CD8-positive, alpha-beta memory T cell (primary cell): ENCODE data around the gene TGM2. TPM values are rescaled to one million over a fixed set of nuclear protein-coding genes. Genes with fewer than 3 reads are reported as not detected.
A peak's percentile ranks its signal among the peaks of the same experiment; 100 is the strongest.

Source experiments
- CTCF ChIA-PET: fragments of 350-600 bp; sonication (Branson Sonifier 250); formaldehyde crosslinking; loops from one replicate; lab custom pipeline; 2021; ENCODE audit warnings: antibody characterized with exemption; lab: Charles Lee
- POLR2A ChIA-PET: fragments of 350-600 bp; sonication (Branson Sonifier 250); formaldehyde crosslinking; loops from one replicate; lab custom pipeline; 2021; ENCODE audit warnings: antibody characterized with exemption; lab: Charles Lee
- DNase-seq, 5 donors: peaks; one replicate each; pipeline versions ENCODE4 v3.0.0 to v3.0.0-alpha.2; 2020 to 2022; ENCODE audit warnings: mixed read lengths in 1 of 5
- H3K27ac ChIP-seq: one replicate; pipeline ENCODE4 v1.7.0; 2013; ENCODE audit warnings: low read depth, mild to moderate bottlenecking, low read length, moderate library complexity
- H3K27me3 ChIP-seq: 2 replicates; pipeline ENCODE4 v1.7.0; 2013; ENCODE audit warnings: low read length, mild to moderate bottlenecking; ENCODE audit not compliant: insufficient read depth, poor library complexity, severe bottlenecking
- H3K36me3 ChIP-seq: 2 replicates; pipeline ENCODE4 v1.7.0; 2013; ENCODE audit warnings: mild to moderate bottlenecking, low read length, moderate library complexity; ENCODE audit not compliant: insufficient read depth
- H3K4me1 ChIP-seq: 2 replicates; pipeline ENCODE4 v1.7.0; 2013; ENCODE audit warnings: mild to moderate bottlenecking, low read length, moderate library complexity; ENCODE audit not compliant: insufficient read depth
- H3K4me3 ChIP-seq: 2 replicates; pipeline ENCODE4 v1.7.0; 2013; ENCODE audit warnings: mild to moderate bottlenecking, low read length
- H3K9me3 ChIP-seq: 2 replicates; pipeline ENCODE4 v1.7.0; 2013; ENCODE audit warnings: mild to moderate bottlenecking, low read length
- H3K27ac Mint-ChIP-seq, 8 donors: one replicate each; pipeline ENCODE4 v1.8.0; 2020 to 2021; ENCODE audit warnings: mixed read lengths in 8 of 8, mild to moderate bottlenecking in 6 of 8, inconsistent platforms in 3 of 8, moderate library complexity in 3 of 8
- H3K27me3 Mint-ChIP-seq, 2 donors: one replicate each; pipeline ENCODE4 v1.8.0; 2020 to 2021; ENCODE audit warnings: mixed read lengths in 2 of 2, mild to moderate bottlenecking in 1 of 2, moderate library complexity in 1 of 2
- H3K36me3 Mint-ChIP-seq, 3 donors: one replicate each; pipeline ENCODE4 v1.8.0; 2020 to 2021; ENCODE audit warnings: mixed read lengths in 3 of 3, inconsistent platforms in 1 of 3, mild to moderate bottlenecking in 1 of 3
- H3K4me1 Mint-ChIP-seq, 3 donors: one replicate each; pipeline ENCODE4 v1.8.0; 2020 to 2021; ENCODE audit warnings: mixed read lengths in 3 of 3, inconsistent platforms in 1 of 3, mild to moderate bottlenecking in 1 of 3
- H3K4me3 Mint-ChIP-seq, 7 donors: one replicate each; pipeline ENCODE4 v1.8.0; 2020 to 2021; ENCODE audit warnings: mixed read lengths in 7 of 7, mild to moderate bottlenecking in 6 of 7, moderate library complexity in 4 of 7, inconsistent platforms in 2 of 7
- H3K9me3 Mint-ChIP-seq, 5 donors: one replicate each; pipeline ENCODE4 v1.8.0; 2020 to 2022; ENCODE audit warnings: mixed read lengths in 5 of 5, mild to moderate bottlenecking in 3 of 5, moderate library complexity in 2 of 5, inconsistent platforms in 1 of 5
- polyA plus RNA-seq: library from polyadenylated mRNA; unstranded; fragments of 300-500 nt; fragmentation: Illumina TruSeq; gene quantifications from one replicate; pipeline ENCODE4 v1.2.3, GENCODE V29; 2021
- total RNA-seq, 2 experiments: library from RNA; stranded (reverse); gene quantifications; one replicate each; pipeline ENCODE4 v1.2.3, GENCODE V29; 2021

The TGM2 gene
- total and polyA plus RNA-seq, 3 experiments from 2014 or later, result not detected

- Mint-ChIP-seq H3K9me3 (no peaks in the 10 kb centered on the region), H3K4me3 (no peak overlapping the region), H3K27ac (peak overlapping the region in 1 of 8 donors; percentile 61), H3K36me3 (peaks cover 0 to 3% (median 0%) of the 10 kb centered on the region in 3 donors), H3K27me3 (peaks cover 12 to 25% of the 10 kb centered on the region in 2 donors), H3K4me1 (peaks cover 1 to 12% (median 6%) of the 10 kb centered on the region in 3 donors)
- no peak overlapping the region for H3K4me3 ChIP-seq
- CTCF ChIA-PET, result interaction anchor here (2.6 kb wide), 1 partner anchor 109 kb away, joined by 8 read pairs; no protein-coding TSS in a partner anchor
- no peak for DNase-seq
- H3K9me3 ChIP-seq, result no peaks in the 10 kb centered on the region
- no peaks in the 10 kb centered on the region for H3K27me3 ChIP-seq
- H3K36me3 ChIP-seq, result no peaks in the 10 kb centered on the region
- H3K4me1 ChIP-seq, result no peaks in the 10 kb centered on the region
- POLR2A ChIA-PET, result interaction anchor here (0.6 kb wide), 1 partner anchor 121 kb away, joined by 3 read pairs; no protein-coding TSS in a partner anchor
- H3K27ac ChIP-seq, result no peak overlapping the region
Measured at GRCh38 chr20:38166703-38167233, 1.7 kb upstream of the TGM2 start.

DNA sequence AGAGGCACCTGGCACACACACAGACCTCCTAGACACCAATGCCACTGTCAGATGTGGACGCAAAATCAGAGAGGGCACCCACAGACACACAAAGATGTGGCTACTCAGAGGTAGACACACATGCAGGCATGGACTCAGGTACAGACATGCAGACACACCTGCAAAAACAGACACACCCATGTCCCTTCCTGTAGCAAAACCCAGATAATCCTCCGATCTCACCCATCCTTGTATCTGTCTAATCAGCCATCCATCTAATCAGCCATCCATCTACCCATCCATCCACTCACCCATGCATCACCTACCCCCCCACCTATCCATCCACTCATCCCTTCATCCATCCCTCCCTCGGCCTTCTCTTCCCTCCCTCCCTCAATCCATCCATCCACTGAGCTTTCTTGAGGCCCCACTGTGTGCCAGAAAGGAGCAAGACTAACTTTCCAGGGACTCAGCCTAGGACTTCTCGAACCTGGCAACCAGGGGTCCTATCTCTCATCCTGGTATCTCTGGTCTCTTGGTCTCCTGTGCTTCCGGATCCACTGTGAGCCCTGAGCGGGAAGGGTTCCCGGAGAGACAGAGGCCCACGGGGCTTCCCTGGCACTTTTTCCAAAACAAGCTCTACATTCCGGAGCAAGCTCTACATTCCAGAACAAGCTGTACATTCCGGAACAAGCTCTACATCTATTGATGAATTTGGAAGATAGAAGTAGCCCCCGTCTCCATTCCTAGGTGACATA, 1.1 kb upstream of the TGM2 start:
- peaks cover 1 to 12% (median 6%) of the 10 kb centered on the region in 3 donors for H3K4me1 Mint-ChIP-seq
- no peaks in the 10 kb centered on the region for H3K9me3 ChIP-seq
- no peak overlapping the region for H3K4me3 ChIP-seq
- H3K9me3 Mint-ChIP-seq, result no peaks in the 10 kb centered on the region
- peaks cover 0 to 3% (median 0%) of the 10 kb centered on the region in 3 donors for H3K36me3 Mint-ChIP-seq
- no peak overlapping the region for H3K4me3 Mint-ChIP-seq
- H3K27ac Mint-ChIP-seq, result peak overlapping the region in 1 of 8 donors; percentile 33
- no peaks in the 10 kb centered on the region for H3K4me1 ChIP-seq
- H3K27me3 Mint-ChIP-seq, result peaks cover 12 to 25% of the 10 kb centered on the region in 2 donors
- no peak overlapping the region for H3K27ac ChIP-seq
- no peak for DNase-seq
- ChIA-PET POLR2A (interaction anchor here (0.6 kb wide), 1 partner anchor 121 kb away, joined by 3 read pairs; no protein-coding TSS in a partner anchor), CTCF (interaction anchor here (2.6 kb wide), 1 partner anchor 109 kb away, joined by 8 read pairs; no protein-coding TSS in a partner anchor)
- no peaks in the 10 kb centered on the region for H3K36me3 ChIP-seq
- no peaks in the 10 kb centered on the region for H3K27me3 ChIP-seq

- DNase-seq, result no peak
- no peaks in the 10 kb centered on the region for H3K27me3 ChIP-seq
- H3K36me3 ChIP-seq, result no peaks in the 10 kb centered on the region
- Mint-ChIP-seq H3K27me3 (peaks cover 9 to 25% of the 10 kb centered on the region in 2 donors), H3K36me3 (peaks cover 0 to 3% (median 0%) of the 10 kb centered on the region in 3 donors), H3K4me3 (no peak overlapping the region), H3K4me1 (peaks cover 1 to 12% (median 6%) of the 10 kb centered on the region in 3 donors), H3K27ac (no peak overlapping the region), H3K9me3 (no peaks in the 10 kb centered on the region)
- H3K27ac ChIP-seq, result no peak overlapping the region
- ChIA-PET CTCF (no interaction called here), POLR2A (no interaction called here)
- H3K4me3 ChIP-seq, result no peak overlapping the region
- H3K4me1 ChIP-seq, result no peaks in the 10 kb centered on the region
- no peaks in the 10 kb centered on the region for H3K9me3 ChIP-seq
Measured at GRCh38 chr20:38164624-38165088, 414 bp downstream of the TGM2 start.

DNA sequence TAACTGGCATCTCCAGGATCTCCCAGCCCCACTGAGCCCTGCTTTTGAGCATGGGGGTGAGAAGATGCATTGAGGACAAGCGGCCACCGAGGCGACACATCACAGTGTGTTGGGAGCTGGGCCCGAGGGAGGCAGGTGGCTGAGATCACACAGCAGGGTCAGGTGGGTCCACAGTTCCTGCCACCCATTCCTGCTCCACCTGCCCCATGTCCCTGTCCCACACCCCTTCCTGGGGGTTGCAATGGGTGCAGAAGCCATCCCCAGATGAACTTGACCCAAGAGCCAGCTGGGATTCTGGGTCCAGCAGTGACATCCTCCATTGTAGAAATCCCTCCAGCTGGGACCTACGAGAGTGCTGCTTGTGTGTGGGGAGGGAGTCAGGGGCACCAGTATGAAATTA, 1.0 kb downstream of the TGM2 start:
- no peaks in the 10 kb centered on the region for H3K36me3 ChIP-seq
- Mint-ChIP-seq H3K27ac (no peak overlapping the region), H3K36me3 (peaks cover 0 to 3% (median 0%) of the 10 kb centered on the region in 3 donors), H3K27me3 (peaks cover 9 to 25% of the 10 kb centered on the region in 2 donors), H3K4me3 (no peak overlapping the region), H3K9me3 (no peaks in the 10 kb centered on the region), H3K4me1 (peaks cover 1 to 11% (median 6%) of the 10 kb centered on the region in 3 donors)
- H3K27ac ChIP-seq, result no peak overlapping the region
- no peaks in the 10 kb centered on the region for H3K9me3 ChIP-seq
- no peak overlapping the region for H3K4me3 ChIP-seq
- no peaks in the 10 kb centered on the region for H3K27me3 ChIP-seq
- no peaks in the 10 kb centered on the region for H3K4me1 ChIP-seq
- ChIA-PET POLR2A (no interaction called here), CTCF (interaction anchor here (0.8 kb wide), 1 partner anchor 24 kb away, joined by 3 read pairs; no protein-coding TSS in a partner anchor)
- DNase-seq, result no peak

- Histone ChIP-seq H3K27ac (no peak overlapping the region), H3K9me3 (no peaks in the 10 kb centered on the region), H3K4me1 (no peaks in the 10 kb centered on the region), H3K36me3 (no peaks in the 10 kb centered on the region), H3K27me3 (no peaks in the 10 kb centered on the region), H3K4me3 (no peak overlapping the region)
- POLR2A ChIA-PET, result no interaction called here
- peaks cover 1 to 6% (median 5%) of the 10 kb centered on the region in 3 donors for H3K4me1 Mint-ChIP-seq
- CTCF ChIA-PET, result interaction anchor here (0.8 kb wide), 1 partner anchor 23 kb away, joined by 3 read pairs; no protein-coding TSS in a partner anchor
- peaks cover 9 to 25% of the 10 kb centered on the region in 2 donors for H3K27me3 Mint-ChIP-seq
- peaks cover 0 to 3% (median 0%) of the 10 kb centered on the region in 3 donors for H3K36me3 Mint-ChIP-seq
- H3K9me3 Mint-ChIP-seq, result no peaks in the 10 kb centered on the region
- no peak overlapping the region for H3K4me3 Mint-ChIP-seq
- H3K27ac Mint-ChIP-seq, result no peak overlapping the region
- DNase-seq, result no peak
Measured at GRCh38 chr20:38162878-38163875, 1.9 kb downstream of the TGM2 start.

- peaks cover 1 to 6% (median 5%) of the 10 kb centered on the region in 3 donors for H3K4me1 Mint-ChIP-seq
- H3K9me3 Mint-ChIP-seq, result no peaks in the 10 kb centered on the region
- H3K27me3 ChIP-seq, result no peaks in the 10 kb centered on the region
- H3K9me3 ChIP-seq, result no peaks in the 10 kb centered on the region
- peaks cover 9 to 25% of the 10 kb centered on the region in 2 donors for H3K27me3 Mint-ChIP-seq
- no peak overlapping the region for H3K27ac Mint-ChIP-seq
- CTCF ChIA-PET, result no interaction called here
- no peak overlapping the region for H3K27ac ChIP-seq
- peaks cover 0 to 3% (median 0%) of the 10 kb centered on the region in 3 donors for H3K36me3 Mint-ChIP-seq
- H3K4me1 ChIP-seq, result no peaks in the 10 kb centered on the region
- POLR2A ChIA-PET, result no interaction called here
- H3K4me3 ChIP-seq, result no peak overlapping the region
- no peak for DNase-seq
- H3K36me3 ChIP-seq, result no peaks in the 10 kb centered on the region
- no peak overlapping the region for H3K4me3 Mint-ChIP-seq
Measured at GRCh38 chr20:38162149-38162548, 2.9 kb downstream of the TGM2 start.

DNA sequence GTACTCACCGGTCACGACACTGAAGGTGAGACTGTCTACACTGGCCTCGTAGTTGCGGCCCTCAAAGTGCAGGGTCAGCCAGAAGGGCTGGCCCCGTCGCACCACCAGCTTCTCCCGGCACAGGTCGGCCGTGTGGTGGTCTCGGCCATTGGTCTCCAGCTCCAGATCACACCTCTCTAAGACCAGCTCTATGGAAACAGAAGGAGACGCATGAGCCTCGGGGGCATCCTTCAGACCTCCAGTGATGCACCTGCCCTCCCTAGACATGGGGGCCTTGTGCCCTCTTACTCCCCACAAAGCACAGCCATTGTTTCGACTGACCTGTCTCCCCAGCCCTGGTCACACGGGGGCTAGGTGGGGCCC, 3.7 kb downstream of the TGM2 start:
- Histone ChIP-seq H3K9me3 (no peaks in the 10 kb centered on the region), H3K4me1 (no peaks in the 10 kb centered on the region), H3K4me3 (no peak overlapping the region), H3K36me3 (no peaks in the 10 kb centered on the region), H3K27ac (no peak overlapping the region), H3K27me3 (no peaks in the 10 kb centered on the region)
- POLR2A ChIA-PET, result no interaction called here
- Mint-ChIP-seq H3K4me1 (peaks cover 1 to 6% (median 5%) of the 10 kb centered on the region in 3 donors), H3K36me3 (peaks cover 0 to 3% (median 0%) of the 10 kb centered on the region in 3 donors), H3K27ac (no peak overlapping the region), H3K4me3 (no peak overlapping the region), H3K27me3 (peaks cover 9 to 24% of the 10 kb centered on the region in 2 donors), H3K9me3 (no peaks in the 10 kb centered on the region)
- no peak for DNase-seq
- CTCF ChIA-PET, result interaction anchor here (0.5 kb wide), 1 partner anchor 14 kb away, joined by 3 read pairs; no protein-coding TSS in a partner anchor
